ENCODE measurements around the gene MIPEP.

- no peak for TF ChIP-seq CTCF (IDR thresholded peaks at IDR 0.05; ENCODE audit: low read depth, low read length, poor library complexity, severe bottlenecking)
- TF ChIP-seq EZH2phosphoT487 (IDR thresholded peaks at IDR 0.05; ENCODE audit: borderline replicate concordance, low read length) = no peak
These were observed 206.1 kb downstream of the MIPEP start for GRCh38 chr13:23683084-23683483.
